ENCODE data around the gene COG5. TPM values are rescaled to one million over a fixed set of nuclear protein-coding genes. Genes with fewer than 3 reads are reported as not detected.

Gene COG5
- total and polyA plus RNA-seq, 11 donors, result 9.4 to 61.6 (median 42.1) TPM

- no peak for TF ChIP-seq POLR2A (IDR thresholded peaks at IDR 0.05)
- TF ChIP-seq CTCF (IDR thresholded peaks at IDR 0.05), result no peak
- Histone ChIP-seq H3K9me3 (peaks cover 0 to 20% (median 2%) of the 10 kb centered on the region in 12 donors), H3K4me1 (peaks cover 0 to 34% (median 20%) of the 10 kb centered on the region in 12 donors), H3K36me3 (peaks cover 0 to 43% (median 19%) of the 10 kb centered on the region in 9 donors), H3K27ac (peak overlapping the region in 1 of 12 donors; percentile 9), H3K27me3 (no peaks in the 10 kb centered on the region), H3K4me3 (no peak overlapping the region)
- DNase-seq, result no peak
- no peak for ATAC-seq
- WGBS, 4 donors, result 94 to 100% (median 97%) methylated on average over 4 of the region's 4 CpGs
- intact Hi-C loops (cut with DNase I), result loop anchor here in 1 of 10 donors (5.0 kb wide), 1 partner anchor 72 kb away; no protein-coding TSS in a partner anchor
Observed at GRCh38 chr7:107210400-107210799, 353.3 kb downstream of the COG5 start.

- peak overlapping the region in 8 of 12 donors; percentile 28 to 83 (median 78) for H3K27ac ChIP-seq
- no peak for TF ChIP-seq POLR2A (IDR thresholded peaks at IDR 0.05)
- TF ChIP-seq CTCF (IDR thresholded peaks at IDR 0.05), result no peak
- whole genome bisulfite sequencing, 4 donors, result 54 to 69% (median 60%) methylated on average over 4 of the region's 4 CpGs
Observed at GRCh38 chr7:107209565-107209964, 354.2 kb downstream of the COG5 start.

GRCh38 chr7:107208563-107208962, 355.2 kb downstream of the COG5 start:
- H3K36me3 ChIP-seq, result peaks cover 0 to 62% (median 37%) of the 10 kb centered on the region in 9 donors
- intact Hi-C loops (cut with DNase I), result loop anchor here in 7 of 10 donors (5.0 to 10.0 kb wide), 8 partner anchors 186 to 666 kb away; partner anchors contain the start of genes BCAP29 (in 1 of the 7), COG5 (in 1 of the 7) and DUS4L (in 1 of the 7)
- H3K9me3 ChIP-seq, result peaks cover 0 to 4% (median 0%) of the 10 kb centered on the region in 12 donors
- H3K27ac ChIP-seq, result peak overlapping the region; percentile 37 to 83 (median 74)
- 63 to 76% (median 73%) methylated on average over 4 to 5 of the region's 5 CpGs for WGBS, 4 donors
- H3K27me3 ChIP-seq, result no peaks in the 10 kb centered on the region
- DNase-seq (no peak), ATAC-seq (no peak)
- peaks cover 0 to 34% (median 20%) of the 10 kb centered on the region in 12 donors for H3K4me1 ChIP-seq
- no peak for TF ChIP-seq CTCF (IDR thresholded peaks at IDR 0.05)
- no peak for TF ChIP-seq POLR2A (IDR thresholded peaks at IDR 0.05)
- H3K4me3 ChIP-seq, result no peak overlapping the region

More at GRCh38 chr7:107209565-107209964, 354.2 kb downstream of the COG5 start:
- ATAC-seq, result peak in 3 of 4 donors; percentile 31 to 52 (median 42)
- Histone ChIP-seq H3K9me3 (peaks cover 0 to 12% (median 2%) of the 10 kb centered on the region in 12 donors), H3K4me3 (no peak overlapping the region), H3K4me1 (peaks cover 0 to 34% (median 20%) of the 10 kb centered on the region in 12 donors), H3K27me3 (no peaks in the 10 kb centered on the region), H3K36me3 (peaks cover 0 to 52% (median 27%) of the 10 kb centered on the region in 9 donors)
- peak in 1 of 5 donors; percentile 54 for DNase-seq
- intact Hi-C loops (cut with DNase I), result loop anchor here in 7 of 10 donors (5.0 to 10.0 kb wide), 8 partner anchors 185 to 665 kb away; partner anchors contain the start of genes BCAP29 (in 1 of the 7), COG5 (in 1 of the 7) and DUS4L (in 1 of the 7)

- 24 to 46% (median 32%) methylated on average over 3 of the region's 3 CpGs for WGBS, 4 donors
- ATAC-seq, result peak in 3 of 4 donors; percentile 31 to 69 (median 61)
- Histone ChIP-seq H3K4me1 (peaks cover 0 to 34% (median 21%) of the 10 kb centered on the region in 12 donors), H3K27ac (peak overlapping the region; percentile 37 to 83 (median 74)), H3K27me3 (no peaks in the 10 kb centered on the region), H3K36me3 (peaks cover 0 to 67% (median 42%) of the 10 kb centered on the region in 9 donors), H3K4me3 (no peak overlapping the region), H3K9me3 (no peaks in the 10 kb centered on the region)
- no peak for TF ChIP-seq POLR2A (IDR thresholded peaks at IDR 0.05)
- no peak for TF ChIP-seq CTCF (IDR thresholded peaks at IDR 0.05)
- no peak for DNase-seq
- intact Hi-C loops (cut with DNase I), result loop anchor here in 7 of 10 donors (5.0 to 10.0 kb wide), 8 partner anchors 187 to 667 kb away; partner anchors contain the start of genes BCAP29 (in 1 of the 7), COG5 (in 1 of the 7) and DUS4L (in 1 of the 7)
Observed at GRCh38 chr7:107208024-107208521, 355.6 kb downstream of the COG5 start.

Data from heart left ventricle (tissue), 16 donors.